GM20000 (cell line): ENCODE measurements around the gene BATF2.

Experiments used
- DNase-seq: peaks from one replicate; pipeline ENCODE4 v3.0.0; 2012; ENCODE audit warnings: low spot score
- CTCF ChIP-seq: IDR thresholded peaks from 2 replicates; pipeline ENCODE4 v1.5.1; 2012; ENCODE audit warnings: mild to moderate bottlenecking, control low read depth; ENCODE audit errors: extremely low read depth, missing control alignments

The BATF2 gene

GRCh38 chr11:64974124-64974523, 22.6 kb downstream of the BATF2 start:
- no peak for TF ChIP-seq CTCF
- DNase-seq, result no peak

DNA sequence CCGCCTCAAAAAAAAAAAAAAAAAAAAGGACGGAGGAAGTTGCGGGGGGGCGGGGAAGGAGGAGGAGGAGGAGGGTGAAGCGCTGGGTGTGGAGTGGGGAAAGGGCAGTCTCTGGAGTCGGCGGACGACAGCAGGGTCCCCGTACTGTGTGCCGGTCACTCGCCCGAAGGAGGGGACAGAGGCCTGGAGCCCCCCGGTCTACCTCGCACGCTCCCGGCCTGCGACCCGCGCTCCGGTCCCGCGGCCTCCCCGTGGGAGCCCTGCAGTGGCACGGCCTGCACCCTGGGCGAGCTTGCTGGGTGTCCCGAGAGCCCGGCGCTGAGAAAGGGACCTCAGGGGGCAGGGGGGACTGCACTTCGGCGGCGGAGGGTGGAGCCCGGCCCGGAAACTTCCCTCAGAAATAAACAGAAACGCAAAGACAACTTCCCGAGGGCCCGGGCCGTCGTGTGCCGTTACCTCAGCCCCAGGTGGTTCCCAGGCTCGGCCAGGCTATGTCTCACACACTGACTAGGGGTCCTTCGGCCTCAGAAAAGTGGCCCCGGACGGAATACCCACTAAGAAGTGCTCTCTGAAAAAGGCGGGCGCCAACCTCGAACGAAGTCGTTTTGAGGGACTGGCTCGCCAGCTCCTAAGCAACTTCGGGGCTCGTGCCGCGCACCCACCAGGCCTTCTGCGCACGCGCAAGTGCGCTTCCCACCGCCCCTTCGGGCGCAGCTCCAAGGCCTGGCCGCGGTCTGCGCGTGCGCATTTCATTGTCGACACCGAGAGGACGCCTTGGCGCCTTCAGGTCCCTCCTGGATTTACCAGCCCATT, 25.1 kb downstream of the BATF2 start, which contains the start of gene MAJIN:
Gene MAJIN (minus strand): TSS at position 688 of the 813 bp plus-strand sequence. CDS start 12,703 bp downstream, outside the sequence.
- DNase-seq, result peak; percentile 85
- TF ChIP-seq CTCF, result no peak

- no peak for TF ChIP-seq CTCF
- DNase-seq, result no peak
Observed at GRCh38 chr11:64970731-64971151, 26.0 kb downstream of the BATF2 start.

- no peak for TF ChIP-seq CTCF
Observed at GRCh38 chr11:64969209-64969608, 27.6 kb downstream of the BATF2 start.

GRCh38 chr11:64967375-64967774, 29.4 kb downstream of the BATF2 start:
- DNase-seq, result no peak
- TF ChIP-seq CTCF, result no peak

More at GRCh38 chr11:64969209-64969608, 27.6 kb downstream of the BATF2 start:
- DNase-seq, result no peak

GRCh38 chr11:64963072-64963631, 33.6 kb downstream of the BATF2 start:
- no peak for TF ChIP-seq CTCF

GRCh38 chr11:64960719-64961118, 36.1 kb downstream of the BATF2 start:
- no peak for DNase-seq
- TF ChIP-seq CTCF, result no peak

More at GRCh38 chr11:64963072-64963631, 33.6 kb downstream of the BATF2 start:
- no peak for DNase-seq
